Measurements from ENCODE around the gene DFFB. TPM values are rescaled to one million over a fixed set of nuclear protein-coding genes. Genes with fewer than 3 reads are reported as not detected.
A peak's percentile ranks its signal among the peaks of the same experiment; 100 is the strongest.

DFFB gene
- total and polyA plus RNA-seq, 4 experiments from 2014 or later: 8.2 to 26.1 (median 18.1) TPM

DNA sequence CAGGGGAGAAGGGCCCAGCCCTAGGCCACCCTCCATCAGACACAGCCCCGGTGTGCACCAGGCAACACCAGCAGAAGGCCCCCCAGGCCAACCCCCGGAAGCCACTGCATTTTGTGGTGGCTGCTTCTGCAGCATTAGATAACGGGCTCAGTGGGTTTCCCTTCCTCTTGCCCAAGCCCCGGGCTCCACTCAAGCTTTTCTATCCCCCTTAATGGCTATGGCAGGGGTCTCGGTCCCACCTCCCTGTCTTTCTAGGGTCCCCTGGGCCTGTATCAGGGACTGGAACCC is 23.9 kb downstream of the DFFB start:
- Histone ChIP-seq H3K27me3 (ENCODE audit: insufficient read depth, low read length) (no peaks in the 10 kb centered on the region), H3K36me3 (ENCODE audit: insufficient read depth, low read length) (peaks cover 20% of the 10 kb centered on the region), H3K27ac (ENCODE audit: low read depth, low read length) (no peak overlapping the region), H3K9me3 (ENCODE audit: control insufficient read depth in 1 of 2, low read length in 2 of 2) (no peaks in the 10 kb centered on the region), H3K4me1 (ENCODE audit: insufficient read depth, low read length) (no peaks in the 10 kb centered on the region), H3K4me3 (ENCODE audit: low read length in 2 of 2) (no peak overlapping the region)
- ChIA-PET CTCF (ENCODE audit: partially characterized antibody) (no interaction called here), POLR2A (ENCODE audit: partially characterized antibody) (no interaction called here)
- Mint-ChIP-seq H3K27me3 (no peaks in the 10 kb centered on the region), H3K4me3 (no peak overlapping the region), H3K9me3 (peaks cover 0 to 11% (median under 1%) of the 10 kb centered on the region in 8 donors), H3K27ac (no peak overlapping the region), H3K36me3 (peaks cover 50 to 52% of the 10 kb centered on the region in 2 donors), H3K4me1 (peaks cover 3 to 5% (median 4%) of the 10 kb centered on the region in 4 donors)
- no peak for DNase-seq
- intact Hi-C loops (cut with micrococcal nuclease): no loop called here

DNA sequence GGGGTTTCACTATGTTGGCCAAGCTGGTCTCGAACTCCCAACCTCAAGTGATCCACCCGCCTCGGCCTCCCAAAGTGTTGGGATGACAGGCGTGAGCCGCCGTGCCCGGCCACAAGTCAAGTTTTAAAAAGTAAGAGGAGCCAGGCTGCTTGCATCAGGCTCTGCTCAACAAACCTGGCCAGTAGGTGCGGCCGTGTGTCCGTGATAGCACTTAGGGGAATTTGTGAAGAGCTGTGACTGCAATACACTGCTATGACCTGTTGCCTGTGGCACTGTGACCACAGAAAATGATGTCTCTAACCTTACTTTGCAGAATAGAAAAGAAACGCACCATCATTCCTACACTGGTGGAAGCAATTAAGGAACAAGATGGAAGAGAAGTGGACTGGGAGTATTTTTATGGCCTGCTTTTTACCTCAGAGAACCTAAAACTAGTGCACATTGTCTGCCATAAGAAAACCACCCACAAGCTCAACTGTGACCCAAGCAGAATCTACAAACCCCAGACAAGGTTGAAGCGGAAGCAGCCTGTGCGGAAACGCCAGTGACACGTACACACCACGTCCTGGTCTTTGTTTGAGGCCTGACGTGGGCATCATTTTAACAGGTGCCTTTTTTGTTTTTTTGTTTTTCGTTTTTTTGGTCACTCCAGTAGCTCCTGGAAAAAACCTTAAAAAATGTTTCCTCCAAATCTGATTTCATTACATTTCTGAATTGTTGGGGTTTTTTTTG is 26.1 kb downstream of the DFFB start:
- Mint-ChIP-seq H3K27me3 (no peaks in the 10 kb centered on the region), H3K4me3 (peak overlapping the region in 2 of 8 donors; percentile 25 to 43), H3K4me1 (peaks cover 4 to 5% (median 4%) of the 10 kb centered on the region in 4 donors), H3K27ac (peak overlapping the region; percentile 42 to 91 (median 72)), H3K36me3 (peaks cover 52 to 56% of the 10 kb centered on the region in 2 donors), H3K9me3 (peaks cover 0 to 9% (median under 1%) of the 10 kb centered on the region in 8 donors)
- H3K27ac ChIP-seq (ENCODE audit: low read depth, low read length): no peak overlapping the region
- POLR2A ChIA-PET (ENCODE audit: partially characterized antibody): interaction anchor here (0.8 to 2.1 kb wide), 2 partner anchors 17 to 18 kb away, joined by 3 to 8 read pairs; partner anchors contain the start of gene C1orf174
- H3K4me3 ChIP-seq (ENCODE audit: low read length in 2 of 2): no peak overlapping the region
- CTCF ChIA-PET (ENCODE audit: partially characterized antibody): no interaction called here
- H3K4me1 ChIP-seq (ENCODE audit: insufficient read depth, low read length): no peaks in the 10 kb centered on the region
- no peaks in the 10 kb centered on the region for H3K9me3 ChIP-seq (ENCODE audit: control insufficient read depth in 1 of 2, low read length in 2 of 2)
- intact Hi-C loops (cut with micrococcal nuclease): no loop called here
- DNase-seq: peak; percentile 26 to 68 (median 32)
- peaks cover 33% of the 10 kb centered on the region for H3K36me3 ChIP-seq (ENCODE audit: insufficient read depth, low read length)
- H3K27me3 ChIP-seq (ENCODE audit: insufficient read depth, low read length): no peaks in the 10 kb centered on the region

DNA sequence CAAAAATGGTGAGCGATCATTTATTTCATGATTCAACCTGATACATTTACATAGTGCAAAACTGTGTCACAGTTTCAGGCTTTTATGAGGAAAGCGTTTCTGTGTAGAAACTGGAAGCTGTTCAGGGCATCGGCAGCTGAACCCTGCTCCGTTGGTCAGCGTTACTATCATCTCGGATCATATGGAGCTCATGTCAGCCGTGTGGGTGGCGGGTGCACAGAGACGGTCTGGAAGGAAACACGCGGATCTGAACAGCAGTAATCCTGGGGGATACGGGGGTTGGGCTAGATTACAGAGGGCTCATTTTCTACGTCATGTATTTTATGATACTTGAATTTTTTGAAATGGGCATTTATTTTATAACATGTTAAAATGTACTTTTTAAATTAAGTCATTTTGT is 27.7 kb downstream of the DFFB start:
- H3K27me3 Mint-ChIP-seq: no peaks in the 10 kb centered on the region
- no peak overlapping the region for H3K27ac ChIP-seq (ENCODE audit: low read depth, low read length)
- H3K4me3 ChIP-seq (ENCODE audit: low read length in 2 of 2): no peak overlapping the region
- H3K36me3 Mint-ChIP-seq: peaks cover 40 to 48% of the 10 kb centered on the region in 2 donors
- H3K4me1 ChIP-seq (ENCODE audit: insufficient read depth, low read length): peaks cover 8% of the 10 kb centered on the region
- no peak for DNase-seq
- CTCF ChIA-PET (ENCODE audit: partially characterized antibody): no interaction called here
- H3K27me3 ChIP-seq (ENCODE audit: insufficient read depth, low read length): no peaks in the 10 kb centered on the region
- H3K4me3 Mint-ChIP-seq: no peak overlapping the region
- no peaks in the 10 kb centered on the region for H3K9me3 ChIP-seq (ENCODE audit: control insufficient read depth in 1 of 2, low read length in 2 of 2)
- H3K9me3 Mint-ChIP-seq: peaks cover 0 to 2% (median 0%) of the 10 kb centered on the region in 8 donors
- H3K27ac Mint-ChIP-seq: peak overlapping the region in 3 of 7 donors; percentile 19 to 67 (median 41)
- intact Hi-C loops (cut with micrococcal nuclease): no loop called here
- H3K4me1 Mint-ChIP-seq: peaks cover 7 to 9% (median 9%) of the 10 kb centered on the region in 4 donors
- POLR2A ChIA-PET (ENCODE audit: partially characterized antibody): no interaction called here
- H3K36me3 ChIP-seq (ENCODE audit: insufficient read depth, low read length): peaks cover 37% of the 10 kb centered on the region

DNA sequence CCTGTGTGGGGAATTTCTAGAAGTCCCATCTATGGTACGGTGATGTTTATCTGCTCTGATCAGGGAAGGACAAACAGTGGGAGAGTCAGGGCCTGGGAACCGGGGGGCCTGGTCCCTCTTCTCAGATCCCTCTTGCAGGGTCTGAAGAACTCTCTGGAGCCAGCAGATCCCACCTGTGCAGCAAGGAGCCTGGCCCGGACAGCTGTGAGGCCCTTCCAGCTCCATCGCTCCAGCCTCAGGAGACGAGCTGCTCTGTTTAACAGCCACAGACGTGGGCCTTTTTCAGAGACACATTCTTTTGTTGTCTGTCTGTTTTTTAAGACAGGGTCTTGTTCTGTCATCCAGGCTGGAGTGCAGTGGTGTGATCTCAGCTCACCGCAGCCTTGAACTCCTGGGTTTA is 28.3 kb downstream of the DFFB start:
- H3K4me3 Mint-ChIP-seq: no peak overlapping the region
- no peak overlapping the region for H3K27ac Mint-ChIP-seq
- intact Hi-C loops (cut with micrococcal nuclease): no loop called here
- peaks cover 37 to 54% of the 10 kb centered on the region in 2 donors for H3K36me3 Mint-ChIP-seq
- Histone ChIP-seq H3K27ac (ENCODE audit: low read depth, low read length) (no peak overlapping the region), H3K9me3 (ENCODE audit: control insufficient read depth in 1 of 2, low read length in 2 of 2) (no peaks in the 10 kb centered on the region), H3K4me3 (ENCODE audit: low read length in 2 of 2) (no peak overlapping the region), H3K4me1 (ENCODE audit: insufficient read depth, low read length) (peaks cover 15% of the 10 kb centered on the region), H3K27me3 (ENCODE audit: insufficient read depth, low read length) (no peaks in the 10 kb centered on the region), H3K36me3 (ENCODE audit: insufficient read depth, low read length) (peaks cover 41% of the 10 kb centered on the region)
- ChIA-PET CTCF (ENCODE audit: partially characterized antibody) (interaction anchor here (1.9 kb wide), 1 partner anchor 27 kb away, joined by 5 read pairs; no protein-coding TSS in a partner anchor), POLR2A (ENCODE audit: partially characterized antibody) (no interaction called here)
- peaks cover 0 to 1% (median 0%) of the 10 kb centered on the region in 8 donors for H3K9me3 Mint-ChIP-seq
- no peaks in the 10 kb centered on the region for H3K27me3 Mint-ChIP-seq
- peaks cover 13 to 15% (median 14%) of the 10 kb centered on the region in 4 donors for H3K4me1 Mint-ChIP-seq
- DNase-seq: no peak

DNA sequence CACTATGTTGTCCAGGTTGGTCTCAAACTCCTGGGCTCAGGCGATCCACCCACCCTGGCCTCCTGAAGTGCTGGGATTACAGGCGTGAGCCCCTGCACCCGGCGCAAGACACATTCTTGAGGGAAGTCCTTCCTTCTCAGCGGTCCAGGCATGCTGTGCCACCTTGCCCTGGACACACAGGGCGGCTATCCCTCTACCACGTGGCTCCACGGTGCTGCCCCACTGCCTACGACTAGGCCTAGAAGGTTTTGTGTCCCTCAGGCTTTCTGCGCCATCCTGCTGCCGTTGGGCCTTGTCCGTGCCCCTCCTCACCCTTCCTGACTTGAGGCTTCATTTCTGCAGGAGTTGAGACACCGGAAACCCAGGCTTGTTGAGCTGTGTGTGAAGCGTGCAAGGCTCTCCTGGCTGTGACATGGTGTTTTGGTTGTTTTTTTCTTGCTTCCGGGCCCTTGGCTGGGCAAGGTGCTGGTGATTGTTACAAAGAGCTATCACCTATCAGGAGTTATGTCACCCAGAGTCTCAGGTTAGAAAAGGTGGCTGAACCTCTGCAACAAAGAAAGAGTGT is 28.9 kb downstream of the DFFB start:
- peak overlapping the region in 4 of 7 donors; percentile 6 to 68 (median 26) for H3K27ac Mint-ChIP-seq
- no peaks in the 10 kb centered on the region for H3K27me3 ChIP-seq (ENCODE audit: insufficient read depth, low read length)
- H3K4me1 Mint-ChIP-seq: peaks cover 17 to 20% (median 19%) of the 10 kb centered on the region in 4 donors
- POLR2A ChIA-PET (ENCODE audit: partially characterized antibody): interaction anchor here (1.0 kb wide), 2 partner anchors 10 to 15 kb away, joined by 3 read pairs; no protein-coding TSS in a partner anchor
- H3K9me3 Mint-ChIP-seq: no peaks in the 10 kb centered on the region
- peak overlapping the region in 1 of 8 donors; percentile 43 for H3K4me3 Mint-ChIP-seq
- peaks cover 34 to 56% of the 10 kb centered on the region in 2 donors for H3K36me3 Mint-ChIP-seq
- CTCF ChIA-PET (ENCODE audit: partially characterized antibody): interaction anchor here (1.9 kb wide), 1 partner anchor 28 kb away, joined by 5 read pairs; no protein-coding TSS in a partner anchor
- H3K4me1 ChIP-seq (ENCODE audit: insufficient read depth, low read length): peaks cover 19% of the 10 kb centered on the region
- DNase-seq: no peak
- H3K4me3 ChIP-seq (ENCODE audit: low read length in 2 of 2): no peak overlapping the region
- no peaks in the 10 kb centered on the region for H3K9me3 ChIP-seq (ENCODE audit: control insufficient read depth in 1 of 2, low read length in 2 of 2)
- H3K27ac ChIP-seq (ENCODE audit: low read depth, low read length): no peak overlapping the region
- no peaks in the 10 kb centered on the region for H3K27me3 Mint-ChIP-seq
- intact Hi-C loops (cut with micrococcal nuclease): no loop called here
- H3K36me3 ChIP-seq (ENCODE audit: insufficient read depth, low read length): peaks cover 40% of the 10 kb centered on the region

DNA sequence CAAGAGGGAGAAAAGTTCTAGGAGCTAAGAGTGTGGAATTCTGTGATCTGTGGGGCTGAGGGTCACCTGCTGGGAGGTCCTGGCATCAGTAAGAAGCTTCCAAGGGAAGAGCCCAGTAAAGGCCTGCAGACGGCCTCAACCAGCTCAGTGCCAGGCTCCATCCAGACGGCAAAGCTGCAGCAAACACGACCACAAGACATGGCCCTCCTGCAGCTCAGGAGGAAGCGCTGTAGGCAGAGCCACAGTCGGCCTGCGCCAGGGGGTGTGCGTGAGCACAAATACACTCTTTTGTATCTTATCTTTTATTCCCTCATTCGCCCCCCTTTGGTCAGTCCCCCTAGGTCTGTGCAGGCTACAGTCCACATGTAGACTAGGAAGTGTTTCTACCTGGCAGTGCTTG is 29.4 kb downstream of the DFFB start:
- Mint-ChIP-seq H3K4me1 (peaks cover 19 to 20% (median 20%) of the 10 kb centered on the region in 4 donors), H3K4me3 (no peak overlapping the region), H3K9me3 (no peaks in the 10 kb centered on the region), H3K36me3 (peaks cover 34 to 57% of the 10 kb centered on the region in 2 donors), H3K27me3 (no peaks in the 10 kb centered on the region), H3K27ac (peak overlapping the region in 4 of 7 donors; percentile 6 to 68 (median 26))
- intact Hi-C loops (cut with micrococcal nuclease): no loop called here
- H3K9me3 ChIP-seq (ENCODE audit: control insufficient read depth in 1 of 2, low read length in 2 of 2): no peaks in the 10 kb centered on the region
- peaks cover 40% of the 10 kb centered on the region for H3K36me3 ChIP-seq (ENCODE audit: insufficient read depth, low read length)
- POLR2A ChIA-PET (ENCODE audit: partially characterized antibody): interaction anchor here (1.0 to 1.4 kb wide), 3 partner anchors 9 to 14 kb away, joined by 3 read pairs; partner anchors contain the start of gene C1orf174
- H3K4me1 ChIP-seq (ENCODE audit: insufficient read depth, low read length): peaks cover 19% of the 10 kb centered on the region
- H3K27ac ChIP-seq (ENCODE audit: low read depth, low read length): no peak overlapping the region
- no peaks in the 10 kb centered on the region for H3K27me3 ChIP-seq (ENCODE audit: insufficient read depth, low read length)
- H3K4me3 ChIP-seq (ENCODE audit: low read length in 2 of 2): no peak overlapping the region
- CTCF ChIA-PET (ENCODE audit: partially characterized antibody): interaction anchor here (1.9 kb wide), 1 partner anchor 28 kb away, joined by 5 read pairs; no protein-coding TSS in a partner anchor
- DNase-seq: no peak

DNA sequence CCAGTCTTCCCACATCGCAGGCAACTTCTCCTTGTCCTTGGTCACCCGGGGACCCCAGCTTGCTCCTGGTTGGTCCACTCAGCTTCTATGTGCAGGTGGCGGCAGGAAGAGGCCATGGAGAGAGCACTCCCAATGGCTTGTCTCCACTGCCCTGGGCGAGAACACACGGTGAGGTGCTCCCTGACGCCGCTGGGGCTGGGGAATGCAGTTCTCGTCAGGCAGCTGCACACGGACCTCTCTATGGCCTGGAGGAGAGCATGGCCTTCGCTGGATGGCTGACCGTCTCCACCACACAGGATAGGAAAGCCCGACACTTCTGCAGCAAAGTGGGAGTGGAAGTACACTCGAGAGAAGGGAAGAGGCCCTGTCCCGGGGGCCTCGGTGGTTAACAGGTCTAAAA is 31.0 kb downstream of the DFFB start:
- peaks cover 18 to 19% (median 18%) of the 10 kb centered on the region in 4 donors for H3K4me1 Mint-ChIP-seq
- H3K27me3 Mint-ChIP-seq: no peaks in the 10 kb centered on the region
- peaks cover 35 to 57% of the 10 kb centered on the region in 2 donors for H3K36me3 Mint-ChIP-seq
- CTCF ChIA-PET (ENCODE audit: partially characterized antibody): no interaction called here
- Histone ChIP-seq H3K4me3 (ENCODE audit: low read length in 2 of 2) (no peak overlapping the region), H3K9me3 (ENCODE audit: control insufficient read depth in 1 of 2, low read length in 2 of 2) (no peaks in the 10 kb centered on the region), H3K36me3 (ENCODE audit: insufficient read depth, low read length) (peaks cover 40% of the 10 kb centered on the region), H3K4me1 (ENCODE audit: insufficient read depth, low read length) (peaks cover 19% of the 10 kb centered on the region), H3K27me3 (ENCODE audit: insufficient read depth, low read length) (no peaks in the 10 kb centered on the region), H3K27ac (ENCODE audit: low read depth, low read length) (no peak overlapping the region)
- H3K4me3 Mint-ChIP-seq: no peak overlapping the region
- H3K27ac Mint-ChIP-seq: peak overlapping the region in 4 of 7 donors; percentile 22 to 55 (median 36)
- POLR2A ChIA-PET (ENCODE audit: partially characterized antibody): interaction anchor here (0.7 to 1.4 kb wide), 2 partner anchors 10 to 11 kb away, joined by 3 read pairs; partner anchors contain the start of gene C1orf174
- no peaks in the 10 kb centered on the region for H3K9me3 Mint-ChIP-seq
- DNase-seq: no peak
- intact Hi-C loops (cut with micrococcal nuclease): no loop called here

Data from CD4-positive, alpha-beta memory T cell (primary cell).